Uterus (tissue), 4 donors: ENCODE results near the gene P2RX3. TPM values are rescaled to one million over a fixed set of nuclear protein-coding genes. Genes with fewer than 3 reads are reported as not detected.

Experiments
- DNase-seq, 2 donors: peaks; one replicate each; pipeline ENCODE4 v3.0.0-alpha.2; 2019 to 2020
- H3K27ac ChIP-seq, 2 donors: fragments of 200-600 bp; sonication (generic); 1 replicate in 1 of 2; 2 replicates in 1 of 2; pipeline ENCODE4 v1.5.1; 2016 to 2018
- H3K27me3 ChIP-seq, 2 donors: fragments of 200-600 bp; sonication (generic); one replicate each; pipeline ENCODE4 v1.5.1; 2018 to 2019; ENCODE audit warnings: control low read depth in 1 of 2
- H3K36me3 ChIP-seq, 2 donors: fragments of 200-600 bp; sonication (generic); one replicate each; pipeline ENCODE4 v1.5.1; 2019; ENCODE audit warnings: control low read depth in 1 of 2
- H3K4me1 ChIP-seq, 2 donors: fragments of 200-600 bp; sonication (generic); one replicate each; pipeline ENCODE4 v1.5.1; 2018 to 2019; ENCODE audit warnings: control low read depth in 1 of 2
- H3K4me3 ChIP-seq, 2 donors: fragments of 200-600 bp; sonication (generic); 1 replicate in 1 of 2; 2 replicates in 1 of 2; pipeline ENCODE4 v1.5.1; 2018 to 2019; ENCODE audit warnings: mild to moderate bottlenecking in 1 of 2
- H3K9me3 ChIP-seq, 2 donors: fragments of 200-600 bp; sonication (generic); one replicate each; pipeline ENCODE4 v1.5.1; 2019; ENCODE audit warnings: control low read depth in 1 of 2
- POLR2A ChIP-seq, 2 donors: fragments of 450-650 bp; IDR thresholded peaks; one replicate each; pipeline ENCODE4 v1.6.1; 2016; ENCODE audit warnings: antibody characterized with exemption in 2 of 2, mild to moderate bottlenecking in 1 of 2, moderate library complexity in 1 of 2
- intact Hi-C: fragments of 100-400 bp; cut with DNase I; formaldehyde crosslinking; loops from one replicate; pipeline ENCODE4 v1.15.1; 2023; ENCODE audit warnings: low total_unique reads
- total RNA-seq, 4 donors: library from RNA; depleted of rRNA in 3 of 4; stranded (reverse); fragments of >200 nt in 3 of 4; gene quantifications; one replicate each; pipeline versions ENCODE4 v1.1.0 to v1.2.4, GENCODE V29; 2014 to 2023
- TF ChIP-seq, protein P1 (sequence below), 4 experiments: fragments of 200-600 bp in 2 of 4; fragments of 450-650 bp in 2 of 4; sonication (generic) in 2 of 4; IDR thresholded peaks; one replicate each; pipeline ENCODE4 v1.5.1; 2016 to 2019; ENCODE audit warnings: antibody characterized with exemption in 4 of 4, mild to moderate bottlenecking in 2 of 4, moderate library complexity in 1 of 4
- donor health status: DM: yes; HTN: yes; CAD: no.

P2RX3 gene
- total RNA-seq, 4 donors from 2014 or later = 0.69 TPM; not detected in 3

DNA sequence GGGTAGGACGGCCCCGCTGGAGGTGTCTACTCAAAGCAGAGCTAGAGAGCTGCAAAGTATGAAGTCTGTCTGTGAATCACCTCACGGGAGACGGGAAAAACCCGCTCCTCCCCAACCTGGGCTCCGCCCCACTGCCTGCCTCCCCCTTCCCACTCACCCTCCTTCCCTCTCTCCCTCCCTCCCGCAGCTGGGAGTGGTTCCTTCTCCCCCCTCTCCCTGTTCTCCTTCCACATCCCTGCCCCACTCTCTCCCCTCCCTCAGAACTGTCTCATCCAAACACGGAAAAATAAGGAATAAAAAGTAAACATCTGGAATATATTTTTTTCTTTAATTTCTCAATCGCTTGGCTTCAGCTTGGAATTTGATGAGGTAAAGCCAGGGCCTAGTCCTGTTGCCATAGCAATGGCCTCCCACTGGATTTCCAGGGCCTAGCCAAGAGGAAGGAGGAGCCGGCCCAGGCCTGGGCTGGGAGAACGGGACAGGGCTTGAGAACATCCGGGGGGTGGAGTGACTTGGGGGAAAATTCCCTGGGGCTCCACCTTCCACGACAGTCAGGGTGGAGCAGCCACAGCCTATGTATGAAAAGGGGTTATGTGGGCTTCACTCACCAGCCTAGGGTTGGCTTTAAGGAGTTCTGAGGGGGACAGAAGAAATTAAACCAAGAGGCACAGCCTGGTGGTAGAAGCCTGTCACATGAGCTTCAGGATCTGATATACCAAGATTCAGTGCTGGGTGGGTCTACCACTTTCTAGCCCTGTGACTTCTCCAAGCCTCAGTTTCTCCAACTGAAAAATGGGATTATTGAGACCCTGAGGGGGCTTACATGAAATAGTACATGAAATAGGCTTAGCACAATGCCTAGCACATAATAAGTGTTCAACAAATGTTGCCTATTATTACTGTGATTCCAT lies 15.6 kb upstream of the P2RX3 start:
- no peaks in the 10 kb centered on the region for H3K27me3 ChIP-seq
- no peaks in the 10 kb centered on the region for H3K9me3 ChIP-seq
- H3K27ac ChIP-seq = peak overlapping the region; percentile 95 to 98
- peak overlapping the region; percentile 65 to 97 for H3K4me3 ChIP-seq
- H3K4me1 ChIP-seq = peaks cover 13 to 27% of the 10 kb centered on the region in 2 donors
- no peaks in the 10 kb centered on the region for H3K36me3 ChIP-seq
- TF ChIP-seq, protein P1, sequence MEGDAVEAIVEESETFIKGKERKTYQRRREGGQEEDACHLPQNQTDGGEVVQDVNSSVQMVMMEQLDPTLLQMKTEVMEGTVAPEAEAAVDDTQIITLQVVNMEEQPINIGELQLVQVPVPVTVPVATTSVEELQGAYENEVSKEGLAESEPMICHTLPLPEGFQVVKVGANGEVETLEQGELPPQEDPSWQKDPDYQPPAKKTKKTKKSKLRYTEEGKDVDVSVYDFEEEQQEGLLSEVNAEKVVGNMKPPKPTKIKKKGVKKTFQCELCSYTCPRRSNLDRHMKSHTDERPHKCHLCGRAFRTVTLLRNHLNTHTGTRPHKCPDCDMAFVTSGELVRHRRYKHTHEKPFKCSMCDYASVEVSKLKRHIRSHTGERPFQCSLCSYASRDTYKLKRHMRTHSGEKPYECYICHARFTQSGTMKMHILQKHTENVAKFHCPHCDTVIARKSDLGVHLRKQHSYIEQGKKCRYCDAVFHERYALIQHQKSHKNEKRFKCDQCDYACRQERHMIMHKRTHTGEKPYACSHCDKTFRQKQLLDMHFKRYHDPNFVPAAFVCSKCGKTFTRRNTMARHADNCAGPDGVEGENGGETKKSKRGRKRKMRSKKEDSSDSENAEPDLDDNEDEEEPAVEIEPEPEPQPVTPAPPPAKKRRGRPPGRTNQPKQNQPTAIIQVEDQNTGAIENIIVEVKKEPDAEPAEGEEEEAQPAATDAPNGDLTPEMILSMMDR (IDR thresholded peaks at IDR 0.05) = peak in 1 of 4 experiments; percentile 2
- peak; percentile 45 to 61 for TF ChIP-seq POLR2A (IDR thresholded peaks at IDR 0.05)
- intact Hi-C loops = no loop called here
- peak; percentile 94 to 96 for DNase-seq

GRCh38 chr11:57323167-57323854 lies 14.8 kb upstream of the P2RX3 start:
- H3K4me3 ChIP-seq = peak overlapping the region; percentile 65 to 97
- TF ChIP-seq, protein P1 (IDR thresholded peaks at IDR 0.05) = no peak
- TF ChIP-seq POLR2A (IDR thresholded peaks at IDR 0.05) = no peak
- no peak for DNase-seq
- intact Hi-C loops = no loop called here
- H3K27me3 ChIP-seq = no peaks in the 10 kb centered on the region
- no peaks in the 10 kb centered on the region for H3K36me3 ChIP-seq
- H3K4me1 ChIP-seq = peaks cover 7 to 21% of the 10 kb centered on the region in 2 donors
- peak overlapping the region; percentile 95 to 98 for H3K27ac ChIP-seq
- H3K9me3 ChIP-seq = no peaks in the 10 kb centered on the region

- DNase-seq = no peak
- Histone ChIP-seq H3K36me3 (no peaks in the 10 kb centered on the region), H3K4me3 (peak overlapping the region; percentile 65 to 97), H3K27me3 (no peaks in the 10 kb centered on the region), H3K27ac (peak overlapping the region; percentile 95 to 98), H3K9me3 (no peaks in the 10 kb centered on the region), H3K4me1 (peaks cover 7 to 16% of the 10 kb centered on the region in 2 donors)
- intact Hi-C loops = no loop called here
- TF ChIP-seq, protein P1 (IDR thresholded peaks at IDR 0.05) = no peak
- no peak for TF ChIP-seq POLR2A (IDR thresholded peaks at IDR 0.05)
Observed at GRCh38 chr11:57323855-57324153, 14.3 kb upstream of the P2RX3 start.

GRCh38 chr11:57324154-57324885 lies 13.8 kb upstream of the P2RX3 start:
- intact Hi-C loops = no loop called here
- Histone ChIP-seq H3K4me1 (peaks cover 7 to 12% of the 10 kb centered on the region in 2 donors), H3K36me3 (no peaks in the 10 kb centered on the region), H3K27me3 (no peaks in the 10 kb centered on the region), H3K27ac (peak overlapping the region; percentile 95 to 98), H3K4me3 (peak overlapping the region; percentile 65 to 97), H3K9me3 (no peaks in the 10 kb centered on the region)
- TF ChIP-seq, protein P1 (IDR thresholded peaks at IDR 0.05) = no peak
- no peak for TF ChIP-seq POLR2A (IDR thresholded peaks at IDR 0.05)
- peak; percentile 56 to 60 for DNase-seq
